A549 (cell line): ENCODE measurements around the gene HTT-AS.

ENCODE experiments used
- CTCF ChIP-seq: fragments of >200 bp; sonication (Bioruptor Twin); formaldehyde crosslinking; IDR thresholded peaks from 3 replicates; pipeline ENCODE4 v1.5.1; 2016
- EP300 ChIP-seq, 2 experiments: fragments of >200 bp; sonication (Bioruptor Twin); formaldehyde crosslinking; IDR thresholded peaks; 2 replicates in 1 of 2; 3 replicates in 1 of 2; pipeline ENCODE4 v1.6.1; 2016 to 2017
- KDM5A ChIP-seq: fragments of 200-600 bp; sonication (generic); IDR thresholded peaks from 2 replicates; pipeline ENCODE4 v1.6.1; 2016; ENCODE audit warnings: antibody characterized with exemption, mild to moderate bottlenecking
- POLR2A ChIP-seq: IDR thresholded peaks from 2 replicates; pipeline ENCODE4 v1.6.1; 2012; ENCODE audit warnings: mild to moderate bottlenecking, low read length
- POLR2AphosphoS2 ChIP-seq: conservative IDR thresholded peaks from 2 replicates; pipeline ENCODE4 v1.6.1; 2012; ENCODE audit warnings: low read length, improper control_type of control experiment, inconsistent platforms
- RNF2 ChIP-seq: fragments of 200-600 bp; sonication (generic); IDR thresholded peaks from 2 replicates; pipeline ENCODE4 v1.6.1; 2016; ENCODE audit warnings: low read depth, mild to moderate bottlenecking, antibody characterized with exemption, moderate library complexity, borderline replicate concordance
- TF ChIP-seq, protein P1 (sequence below): IDR thresholded peaks from 2 replicates; pipeline ENCODE4 v1.6.1; 2012

DNA sequence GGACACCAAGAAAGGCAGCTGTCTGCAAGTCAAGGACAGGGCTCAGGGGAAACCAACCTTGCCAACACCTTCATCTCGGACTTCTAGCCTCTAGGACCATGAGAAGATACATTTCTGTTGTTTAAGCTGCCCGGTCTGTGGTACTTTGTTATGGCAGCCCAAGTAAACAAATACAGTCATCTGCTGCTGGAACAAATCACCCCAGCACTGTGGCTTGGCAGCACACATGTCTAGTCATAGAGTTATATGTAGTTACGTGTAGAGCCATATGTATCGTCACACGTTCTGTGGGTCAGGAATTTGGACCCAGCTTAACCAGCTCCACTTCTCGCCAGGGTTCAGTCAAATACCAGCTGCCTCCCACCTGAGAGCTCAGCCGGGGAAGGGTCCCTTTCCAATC is 2.5 kb downstream of the HTT-AS start:
- TF ChIP-seq EP300 (IDR thresholded peaks at IDR 0.05) (no peak), KDM5A (no peak), CTCF (no peak), POLR2AphosphoS2 (no peak), RNF2 (no peak), POLR2A (no peak)
- TF ChIP-seq, protein P1, sequence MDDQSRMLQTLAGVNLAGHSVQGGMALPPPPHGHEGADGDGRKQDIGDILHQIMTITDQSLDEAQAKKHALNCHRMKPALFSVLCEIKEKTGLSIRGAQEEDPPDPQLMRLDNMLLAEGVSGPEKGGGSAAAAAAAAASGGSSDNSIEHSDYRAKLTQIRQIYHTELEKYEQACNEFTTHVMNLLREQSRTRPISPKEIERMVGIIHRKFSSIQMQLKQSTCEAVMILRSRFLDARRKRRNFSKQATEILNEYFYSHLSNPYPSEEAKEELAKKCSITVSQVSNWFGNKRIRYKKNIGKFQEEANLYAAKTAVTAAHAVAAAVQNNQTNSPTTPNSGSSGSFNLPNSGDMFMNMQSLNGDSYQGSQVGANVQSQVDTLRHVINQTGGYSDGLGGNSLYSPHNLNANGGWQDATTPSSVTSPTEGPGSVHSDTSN, result no peak
